ENCODE results near the gene MSANTD2. TPM values are rescaled to one million over a fixed set of nuclear protein-coding genes. Genes with fewer than 3 reads are reported as not detected.

Gene MSANTD2
- 10 to 100 TPM; 10.9 to 34.2 (median 27.2) TPM for total RNA-seq

DNA sequence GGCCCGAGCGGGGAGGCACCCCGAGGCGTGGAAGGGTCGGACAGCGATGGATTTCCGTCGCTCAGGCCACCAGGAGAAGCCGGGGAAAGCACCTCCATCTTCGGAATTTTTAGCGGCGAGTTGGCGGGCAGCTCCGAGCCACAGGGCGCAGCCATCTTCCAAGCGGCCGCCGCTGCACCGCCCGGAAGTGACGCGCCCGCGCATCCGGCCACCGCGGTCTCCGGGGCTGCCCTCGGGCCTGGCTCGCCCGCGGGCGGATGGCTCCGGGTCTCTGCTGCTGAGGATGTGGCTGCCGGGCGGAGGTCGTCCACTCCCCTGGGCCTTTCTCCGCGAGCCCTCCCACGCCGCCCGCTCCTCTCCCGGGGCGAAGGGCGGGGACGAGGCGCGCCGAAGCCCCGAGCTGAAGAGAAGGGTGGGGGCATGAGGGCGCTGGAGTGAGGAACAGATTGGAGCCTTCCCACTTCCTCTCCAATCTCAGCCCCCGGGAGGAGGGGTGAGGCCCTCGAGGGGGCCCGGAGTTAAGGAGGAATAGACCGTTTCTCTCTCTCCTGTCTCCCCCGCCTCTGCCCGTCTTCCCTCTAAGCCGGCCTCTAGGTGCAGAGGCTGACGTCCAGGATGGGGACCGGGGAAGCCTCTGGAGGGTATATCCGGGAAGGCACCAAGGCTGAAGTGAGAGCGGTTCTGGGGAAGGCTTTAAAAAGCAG is at the start of gene MSANTD2:
MSANTD2 (minus strand) TSS at position 181 of the 704 bp plus-strand sequence; CDS start at position 155, 26 bp downstream.
- Histone ChIP-seq H3K27ac (peak within 1 kb of the TSS; percentile 98 to 99), H3K27me3 (no peaks in the 10 kb centered on the region), H3K36me3 (no peaks in the 10 kb centered on the region), H3K4me3 (peak within 1 kb of the TSS; percentile 88 to 95 (median 94)), H3K4me1 (peaks cover 0 to 9% of the 10 kb centered on the region in 2 donors), H3K9me3 (no peaks in the 10 kb centered on the region)
- intact Hi-C loops (cut with DNase I; ENCODE audit: low total_unique reads) = no loop called here
- peak; percentile 79 to 94 (median 94) for TF ChIP-seq POLR2AphosphoS5 (IDR thresholded peaks at IDR 0.05)
- TF ChIP-seq POLR2A (IDR thresholded peaks at IDR 0.05) = no peak
- peak; percentile 50 to 62 for DNase-seq (ENCODE audit: low spot score in 2 of 2)

DNA sequence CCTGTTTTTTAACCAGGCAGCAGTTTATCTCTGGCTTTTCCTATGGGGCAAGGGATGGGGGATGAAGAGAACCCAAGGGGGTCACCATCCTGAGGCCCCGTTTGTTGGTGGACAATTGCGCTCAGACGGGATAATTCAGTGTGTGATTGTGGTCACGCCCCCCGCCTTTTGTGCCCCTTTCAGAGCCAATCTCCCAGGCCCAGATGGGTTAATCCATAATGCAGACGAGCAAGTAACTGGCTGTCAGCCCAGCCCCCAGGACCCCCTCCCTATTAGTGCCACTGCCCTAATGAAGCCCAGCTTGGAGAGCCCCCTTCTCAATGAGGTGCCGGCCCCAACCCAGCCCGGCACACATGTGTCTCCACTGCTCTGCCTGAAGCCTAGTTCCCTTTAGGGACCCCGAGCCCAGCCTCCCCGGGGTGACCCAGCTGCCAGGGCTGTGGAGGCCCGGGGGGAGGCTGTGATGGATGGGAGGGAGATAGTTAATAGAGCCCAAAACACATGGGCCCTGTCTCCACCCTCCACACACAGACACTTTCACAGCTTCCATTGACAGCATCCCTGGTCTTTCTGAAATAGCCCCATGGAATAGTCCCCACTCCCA is 46.0 kb upstream of the MSANTD2 start:
- no peaks in the 10 kb centered on the region for H3K36me3 ChIP-seq
- peaks cover 7 to 84% of the 10 kb centered on the region in 2 donors for H3K27me3 ChIP-seq
- H3K9me3 ChIP-seq = no peaks in the 10 kb centered on the region
- H3K4me1 ChIP-seq = no peaks in the 10 kb centered on the region
- intact Hi-C loops (cut with DNase I; ENCODE audit: low total_unique reads) = no loop called here
- no peak overlapping the region for H3K27ac ChIP-seq
- H3K4me3 ChIP-seq = no peak overlapping the region
- no peak for TF ChIP-seq POLR2A (IDR thresholded peaks at IDR 0.05)
- TF ChIP-seq, protein P1, sequence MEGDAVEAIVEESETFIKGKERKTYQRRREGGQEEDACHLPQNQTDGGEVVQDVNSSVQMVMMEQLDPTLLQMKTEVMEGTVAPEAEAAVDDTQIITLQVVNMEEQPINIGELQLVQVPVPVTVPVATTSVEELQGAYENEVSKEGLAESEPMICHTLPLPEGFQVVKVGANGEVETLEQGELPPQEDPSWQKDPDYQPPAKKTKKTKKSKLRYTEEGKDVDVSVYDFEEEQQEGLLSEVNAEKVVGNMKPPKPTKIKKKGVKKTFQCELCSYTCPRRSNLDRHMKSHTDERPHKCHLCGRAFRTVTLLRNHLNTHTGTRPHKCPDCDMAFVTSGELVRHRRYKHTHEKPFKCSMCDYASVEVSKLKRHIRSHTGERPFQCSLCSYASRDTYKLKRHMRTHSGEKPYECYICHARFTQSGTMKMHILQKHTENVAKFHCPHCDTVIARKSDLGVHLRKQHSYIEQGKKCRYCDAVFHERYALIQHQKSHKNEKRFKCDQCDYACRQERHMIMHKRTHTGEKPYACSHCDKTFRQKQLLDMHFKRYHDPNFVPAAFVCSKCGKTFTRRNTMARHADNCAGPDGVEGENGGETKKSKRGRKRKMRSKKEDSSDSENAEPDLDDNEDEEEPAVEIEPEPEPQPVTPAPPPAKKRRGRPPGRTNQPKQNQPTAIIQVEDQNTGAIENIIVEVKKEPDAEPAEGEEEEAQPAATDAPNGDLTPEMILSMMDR (IDR thresholded peaks at IDR 0.05) = no peak
- no peak for TF ChIP-seq POLR2AphosphoS5 (IDR thresholded peaks at IDR 0.05)
- no peak for DNase-seq (ENCODE audit: low spot score in 2 of 2)

DNA sequence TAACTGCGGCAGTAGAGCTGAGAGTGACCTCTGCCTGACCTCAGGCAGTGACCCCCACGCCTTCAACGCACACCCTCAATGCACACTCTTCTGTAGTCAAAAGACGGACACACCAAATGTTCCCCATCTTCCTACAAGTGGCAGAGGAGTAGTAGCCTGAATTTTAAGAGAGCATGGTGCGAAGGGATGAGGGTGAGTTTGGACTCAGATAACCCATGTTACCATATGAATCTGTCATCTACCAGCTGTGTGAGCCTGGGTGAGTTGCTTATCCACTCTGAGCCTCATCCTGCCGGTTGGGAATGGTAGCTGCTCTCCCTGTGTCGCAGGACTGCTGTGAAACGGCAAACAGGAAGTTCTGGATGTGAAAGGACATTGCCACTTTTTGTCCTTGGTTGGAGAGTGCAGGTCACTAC is 44.5 kb upstream of the MSANTD2 start:
- Histone ChIP-seq H3K9me3 (no peaks in the 10 kb centered on the region), H3K27me3 (peaks cover 8 to 92% of the 10 kb centered on the region in 2 donors), H3K27ac (no peak overlapping the region), H3K4me3 (no peak overlapping the region), H3K36me3 (no peaks in the 10 kb centered on the region), H3K4me1 (peaks cover 1 to 4% of the 10 kb centered on the region in 2 donors)
- intact Hi-C loops (cut with DNase I; ENCODE audit: low total_unique reads) = no loop called here
- TF ChIP-seq POLR2A (IDR thresholded peaks at IDR 0.05) = no peak
- TF ChIP-seq, protein P1 (IDR thresholded peaks at IDR 0.05) = no peak
- no peak for TF ChIP-seq POLR2AphosphoS5 (IDR thresholded peaks at IDR 0.05)
- no peak for DNase-seq (ENCODE audit: low spot score in 2 of 2)

DNA sequence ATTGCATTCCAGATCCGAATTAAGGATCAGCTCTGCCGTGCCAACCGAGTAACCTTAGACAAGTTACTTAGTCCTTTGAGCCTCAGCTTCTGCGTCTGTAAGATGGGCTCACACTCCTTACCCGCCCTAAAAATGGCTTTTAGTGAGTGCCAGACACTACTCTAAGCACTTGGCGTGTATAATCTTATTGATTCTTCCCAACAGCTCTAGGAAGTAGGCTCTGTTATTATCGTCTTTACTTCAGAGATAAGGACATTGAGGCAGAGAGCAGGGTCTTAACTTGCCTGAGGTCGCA is 43.4 kb upstream of the MSANTD2 start:
- H3K27ac ChIP-seq = no peak overlapping the region
- no peak for DNase-seq (ENCODE audit: low spot score in 2 of 2)
- peaks cover 16 to 93% of the 10 kb centered on the region in 2 donors for H3K27me3 ChIP-seq
- no peaks in the 10 kb centered on the region for H3K9me3 ChIP-seq
- H3K4me3 ChIP-seq = no peak overlapping the region
- intact Hi-C loops (cut with DNase I; ENCODE audit: low total_unique reads) = no loop called here
- TF ChIP-seq POLR2AphosphoS5 (IDR thresholded peaks at IDR 0.05) (no peak), POLR2A (IDR thresholded peaks at IDR 0.05) (no peak)
- H3K36me3 ChIP-seq = no peaks in the 10 kb centered on the region
- peaks cover 7 to 12% of the 10 kb centered on the region in 2 donors for H3K4me1 ChIP-seq

DNA sequence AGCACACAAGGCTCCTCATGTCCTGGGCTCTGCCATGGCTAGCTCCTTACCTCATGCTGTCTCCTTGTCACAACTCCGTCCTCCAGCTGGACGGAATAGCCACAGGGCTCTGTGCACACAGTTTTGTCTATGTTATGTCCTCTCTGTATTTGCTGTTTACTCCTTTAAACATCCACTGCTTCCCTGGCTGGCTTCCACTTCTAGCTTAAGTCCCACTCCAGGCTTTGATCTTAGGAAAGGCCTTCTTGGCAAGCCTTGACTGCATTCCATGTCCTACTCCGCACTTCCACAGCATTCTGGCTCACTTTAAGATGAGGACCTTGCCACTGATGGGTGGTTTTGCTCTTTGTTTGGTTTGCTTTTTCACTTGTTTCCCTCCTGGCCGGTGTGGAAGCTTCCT is 42.1 kb upstream of the MSANTD2 start:
- DNase-seq (ENCODE audit: low spot score in 2 of 2) = no peak
- Histone ChIP-seq H3K27me3 (peaks cover 16 to 92% of the 10 kb centered on the region in 2 donors), H3K27ac (no peak overlapping the region), H3K4me3 (no peak overlapping the region), H3K9me3 (no peaks in the 10 kb centered on the region), H3K36me3 (no peaks in the 10 kb centered on the region), H3K4me1 (peaks cover 7 to 12% of the 10 kb centered on the region in 2 donors)
- intact Hi-C loops (cut with DNase I; ENCODE audit: low total_unique reads) = no loop called here
- TF ChIP-seq, protein P1 (IDR thresholded peaks at IDR 0.05) = no peak
- TF ChIP-seq POLR2AphosphoS5 (IDR thresholded peaks at IDR 0.05) (no peak), POLR2A (IDR thresholded peaks at IDR 0.05) (no peak)

DNA sequence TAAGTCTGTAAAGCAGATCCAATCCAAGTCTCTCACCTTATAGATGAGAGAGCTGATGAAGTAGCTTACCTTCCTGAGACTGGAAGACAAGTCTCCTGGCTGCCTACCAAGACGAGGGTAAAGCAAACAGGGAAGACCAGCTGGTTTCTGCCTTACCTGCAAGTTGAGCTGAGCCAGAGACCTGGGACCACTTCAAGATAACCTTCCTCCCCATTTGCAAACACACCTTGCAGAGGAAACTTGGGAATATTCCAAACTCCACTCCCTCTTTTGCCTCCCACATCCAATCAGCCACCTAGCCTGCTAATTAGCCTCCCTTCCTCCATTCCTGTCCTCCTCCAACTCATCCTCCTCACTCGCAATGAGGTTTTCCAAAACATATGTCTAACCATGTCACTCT is 41.6 kb upstream of the MSANTD2 start:
- DNase-seq (ENCODE audit: low spot score in 2 of 2) = no peak
- intact Hi-C loops (cut with DNase I; ENCODE audit: low total_unique reads) = loop anchor here (2.0 kb wide), 1 partner anchor 75 kb away; no protein-coding TSS in a partner anchor
- H3K36me3 ChIP-seq = no peaks in the 10 kb centered on the region
- no peak overlapping the region for H3K27ac ChIP-seq
- peaks cover 16 to 89% of the 10 kb centered on the region in 2 donors for H3K27me3 ChIP-seq
- H3K9me3 ChIP-seq = no peaks in the 10 kb centered on the region
- H3K4me3 ChIP-seq = no peak overlapping the region
- peaks cover 7 to 12% of the 10 kb centered on the region in 2 donors for H3K4me1 ChIP-seq
- no peak for TF ChIP-seq POLR2AphosphoS5 (IDR thresholded peaks at IDR 0.05)
- no peak for TF ChIP-seq POLR2A (IDR thresholded peaks at IDR 0.05)
- TF ChIP-seq, protein P1 (IDR thresholded peaks at IDR 0.05) = no peak

All from breast epithelium (tissue), 4 donors.